GM19099 (cell line): Measurements from ENCODE around the gene THBS3.
A peak's percentile ranks its signal among the peaks of the same experiment; 100 is the strongest.

Experiments
- POLR2A ChIP-seq: IDR thresholded peaks from 3 replicates; pipeline ENCODE4 v1.6.1; 2011; ENCODE audit warnings: low read depth; ENCODE audit not compliant: insufficient read length; ENCODE audit errors: extremely low read depth

THBS3 gene

DNA sequence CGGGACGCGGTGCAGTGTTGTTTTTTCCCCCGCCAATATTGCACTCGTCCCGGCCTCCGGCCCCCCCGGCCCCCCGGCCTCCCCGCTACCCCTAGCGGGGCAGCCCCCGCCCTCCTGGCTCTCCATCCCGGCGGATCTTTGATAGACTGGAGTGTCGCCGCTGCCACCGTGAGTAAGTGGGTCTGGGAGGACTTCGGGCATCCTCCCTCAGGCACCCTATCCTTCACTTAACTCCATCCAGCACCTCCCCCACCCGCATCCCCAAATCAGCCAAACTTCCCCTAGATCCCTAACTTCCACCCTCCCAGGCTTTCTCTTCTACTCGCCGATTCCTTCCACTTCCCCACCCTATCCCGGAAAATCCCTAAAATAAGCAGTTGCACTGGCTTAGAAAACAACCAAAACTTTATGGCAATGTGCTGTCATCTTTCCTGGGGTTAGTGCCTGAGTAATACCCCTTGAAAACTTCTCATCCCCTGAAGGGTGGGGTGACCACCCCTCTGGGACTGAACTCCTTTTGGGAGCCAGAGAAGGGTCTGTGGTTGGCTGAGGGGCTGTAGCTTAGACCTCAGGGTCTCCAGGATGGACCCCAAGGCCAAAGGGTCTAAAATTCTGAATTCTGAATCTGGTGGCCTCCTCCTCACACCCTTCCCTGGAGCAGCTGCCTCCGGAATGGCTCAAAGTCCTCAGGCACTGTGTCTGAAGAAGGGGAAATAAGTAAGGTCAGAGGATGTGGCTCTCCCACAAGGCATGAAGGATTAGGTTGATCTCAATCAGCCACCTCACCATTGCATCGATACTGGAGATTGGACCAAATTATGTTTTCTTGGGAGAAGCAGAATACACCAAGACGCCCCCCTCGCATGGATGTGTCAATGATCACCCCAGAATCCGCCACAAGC, 12.2 kb downstream of the THBS3 start:
- TF ChIP-seq POLR2A, result no peak

DNA sequence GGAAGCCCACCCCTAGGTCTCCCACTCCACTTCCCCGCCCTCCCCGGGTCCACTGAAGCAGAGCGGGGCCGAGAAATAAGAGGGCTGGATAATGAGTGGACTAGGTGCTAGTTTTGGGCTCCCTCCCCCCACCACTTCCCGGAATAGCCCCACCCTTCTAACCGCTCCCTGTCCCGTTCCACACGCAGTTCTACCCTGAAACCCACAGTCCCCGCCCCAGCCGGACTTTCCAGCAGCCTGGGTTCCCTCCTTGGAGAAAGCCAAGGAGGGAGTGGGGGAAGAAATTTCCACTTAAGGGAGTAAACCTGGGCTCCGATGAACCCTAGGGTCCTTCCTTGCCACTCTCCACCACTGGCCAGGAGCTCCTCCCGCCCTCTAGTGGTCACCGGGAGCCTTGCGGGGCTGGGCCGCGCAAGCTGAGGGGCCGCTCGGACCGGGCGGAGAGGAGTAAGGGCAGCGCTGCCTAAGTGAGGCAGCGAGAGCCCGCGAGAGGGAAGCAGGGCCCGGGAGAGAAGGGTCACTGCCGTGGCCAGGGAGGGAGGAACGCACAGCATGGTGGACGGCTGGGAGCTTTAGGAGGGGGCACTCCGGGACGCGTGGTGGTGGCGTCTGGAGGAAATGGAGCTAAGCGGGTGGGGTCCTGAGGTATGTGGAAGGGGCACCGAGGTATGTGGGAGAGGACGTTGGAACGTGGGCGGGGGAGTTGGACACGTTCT, 14.3 kb downstream of the THBS3 start:
- no peak for TF ChIP-seq POLR2A

DNA sequence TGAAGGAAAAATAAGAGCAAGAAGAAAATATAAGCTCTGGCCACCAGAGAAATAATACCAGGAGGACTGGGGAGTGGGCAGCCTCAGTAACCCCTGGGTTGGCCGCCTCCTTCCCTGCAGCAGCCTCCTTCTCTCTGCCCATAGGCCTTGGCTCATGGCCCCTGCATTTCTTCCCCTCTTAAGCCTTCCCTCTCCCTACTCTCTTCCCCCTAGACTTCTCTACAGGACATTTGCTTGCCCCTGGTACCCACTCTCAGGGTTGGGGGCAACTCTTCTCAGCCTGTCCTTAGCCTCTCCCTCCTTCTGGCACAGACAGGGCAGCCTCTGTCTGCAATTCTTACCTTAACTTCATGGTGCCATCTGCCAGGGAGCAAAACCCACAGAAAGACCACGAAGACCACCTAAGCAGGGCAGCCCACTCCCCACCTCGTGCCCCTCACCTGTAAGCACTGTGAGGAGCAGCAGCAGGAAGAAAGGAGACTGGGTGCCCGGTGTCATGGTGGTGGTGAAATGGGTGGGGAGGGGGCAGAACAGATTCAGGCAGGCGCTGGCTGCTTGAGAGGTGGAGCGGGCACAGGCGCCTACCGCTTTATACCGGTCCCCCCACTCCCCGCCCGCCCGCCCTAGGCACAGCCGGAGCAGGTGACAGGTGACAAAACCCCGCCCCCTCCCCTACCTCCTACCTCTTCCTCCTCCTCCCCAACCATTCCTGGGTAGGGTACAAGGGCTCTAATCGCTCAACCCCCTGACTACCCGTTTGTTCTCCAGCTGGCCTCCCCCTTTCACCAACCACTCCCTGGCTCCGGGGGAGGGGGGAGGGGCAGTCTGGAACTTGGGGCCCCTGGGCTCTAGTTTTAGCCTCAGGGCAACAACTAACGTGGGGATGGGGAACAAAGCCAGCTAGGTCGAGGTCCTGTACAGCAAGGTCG, 15.1 kb downstream of the THBS3 start:
- no peak for TF ChIP-seq POLR2A

DNA sequence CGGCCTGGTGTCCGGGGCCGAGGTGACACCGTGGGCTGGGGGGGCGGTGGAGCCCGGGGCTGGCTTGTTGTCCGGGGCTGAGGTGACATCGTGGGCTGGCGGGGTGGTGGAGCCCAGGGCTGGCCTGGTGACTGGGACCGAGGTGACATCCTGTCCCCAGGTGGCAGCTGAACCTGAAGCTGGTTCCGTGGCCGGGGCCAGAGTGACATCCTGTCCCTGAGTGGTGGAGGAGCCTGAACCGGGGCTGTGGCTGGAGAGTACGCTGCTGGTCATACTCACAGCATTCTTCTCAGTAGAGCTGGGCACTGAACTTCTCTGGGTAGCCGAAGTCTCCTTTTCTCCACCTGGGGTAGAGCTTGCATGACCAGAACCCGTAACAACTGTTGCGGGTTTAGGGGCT, 15.8 kb downstream of the THBS3 start:
- no peak for TF ChIP-seq POLR2A

DNA sequence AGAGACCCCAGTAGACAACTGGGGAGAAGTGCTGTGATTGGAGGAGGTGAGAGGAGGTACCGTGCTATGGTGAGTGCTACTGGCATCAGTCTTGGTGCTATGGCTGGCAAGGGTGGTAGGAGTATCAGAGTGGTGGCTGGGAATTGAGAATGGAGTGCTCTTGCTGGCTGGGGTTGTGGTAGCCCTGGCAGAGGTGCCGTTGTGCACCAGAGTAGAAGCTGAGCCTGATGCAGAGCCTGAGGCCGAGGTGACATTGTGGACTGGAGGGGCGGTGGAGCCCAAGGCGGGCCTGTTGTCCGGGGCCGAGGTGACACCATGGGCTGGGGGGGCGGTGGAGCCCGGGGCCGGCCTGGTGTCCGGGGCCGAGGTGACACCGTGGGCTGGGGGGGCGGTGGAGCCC, 19.4 kb downstream of the THBS3 start:
- TF ChIP-seq POLR2A, result no peak

DNA sequence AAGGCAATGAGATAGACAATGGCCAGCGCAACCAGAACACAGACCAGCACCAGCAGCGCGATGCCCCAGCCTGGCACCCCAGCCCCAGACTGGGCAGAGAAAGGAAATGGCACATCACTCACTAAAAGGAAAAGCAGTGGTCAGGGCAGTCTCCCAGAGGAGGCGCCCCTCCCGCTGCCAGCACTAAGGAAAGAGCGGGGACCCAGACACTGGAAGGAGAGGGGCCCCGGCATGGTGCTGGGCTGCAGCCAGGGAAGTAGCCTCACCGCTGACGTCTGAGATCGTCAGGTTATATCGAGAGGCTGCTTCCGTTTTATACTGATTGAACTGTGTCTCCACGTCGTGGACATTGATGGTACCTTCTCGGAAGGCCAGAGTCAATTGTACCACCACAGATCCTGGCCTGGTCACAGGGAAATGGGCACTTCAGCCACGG, 20.2 kb downstream of the THBS3 start:
- TF ChIP-seq POLR2A, result no peak

DNA sequence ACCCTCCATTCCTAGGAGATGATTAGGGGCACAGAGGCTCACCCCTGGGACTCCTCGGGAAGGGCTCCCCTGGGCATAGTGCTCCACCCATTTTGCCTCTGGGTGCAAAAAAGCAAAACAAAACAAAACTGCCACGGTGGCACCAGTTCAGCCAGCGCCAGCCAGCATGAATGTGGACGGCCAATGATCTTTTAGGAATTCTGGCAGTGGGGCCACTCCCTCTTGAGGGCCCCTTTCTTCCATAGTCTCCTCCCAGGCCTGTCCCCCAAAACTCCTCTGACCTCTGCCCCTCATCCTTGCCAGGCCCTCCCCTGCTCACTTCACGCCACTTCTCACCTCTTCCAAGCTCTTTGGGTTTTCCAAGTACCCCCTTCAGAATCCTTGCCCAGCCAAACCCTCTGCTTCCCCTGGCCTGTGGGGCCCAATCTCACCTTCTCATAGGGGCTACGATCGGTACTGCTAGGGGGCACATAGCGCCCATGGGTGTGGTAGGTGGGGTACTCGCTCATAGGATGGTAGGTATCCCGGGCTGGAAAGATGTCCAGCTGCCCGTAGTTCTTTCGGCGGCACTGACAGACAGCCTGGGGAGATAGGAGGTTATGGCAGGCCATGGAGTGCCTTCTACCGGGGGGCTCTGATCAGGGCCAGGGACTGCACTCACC, 20.8 kb downstream of the THBS3 start:
- TF ChIP-seq POLR2A, result no peak

DNA sequence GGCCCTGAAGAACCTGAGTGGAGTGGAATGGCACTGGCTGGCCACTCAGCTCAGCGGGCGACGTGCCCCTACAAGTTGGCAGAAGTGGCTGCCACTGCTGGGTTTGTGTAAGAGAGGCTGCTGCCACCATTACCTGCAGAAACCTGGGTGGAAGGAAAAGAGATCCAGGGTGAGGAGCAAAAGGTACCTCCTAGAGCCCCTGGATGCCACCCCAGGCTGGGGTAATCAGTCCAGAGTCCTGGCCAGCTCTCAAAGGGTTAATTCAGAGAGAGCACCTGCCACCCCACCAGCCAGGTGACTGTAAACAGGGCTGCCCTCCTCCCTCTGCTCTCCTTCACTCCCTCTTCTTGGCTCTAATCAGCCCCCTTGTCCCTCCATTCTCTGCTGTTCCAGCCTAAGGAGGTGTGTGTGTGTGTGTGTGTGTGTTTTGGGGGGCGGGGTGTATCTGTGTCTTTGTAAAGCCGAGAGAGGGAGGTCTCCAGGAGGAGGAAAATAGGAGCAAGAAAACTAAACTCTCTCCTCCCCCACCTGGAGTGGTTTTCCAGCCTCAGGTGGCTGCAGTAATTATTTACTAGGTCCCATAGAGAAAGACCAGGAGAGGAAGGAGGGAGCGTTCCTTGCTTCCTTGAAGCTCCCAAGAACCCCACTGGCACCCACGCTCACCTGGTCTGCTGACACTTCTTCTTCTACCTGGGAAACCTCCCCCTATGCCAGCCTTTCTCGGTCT, 21.5 kb downstream of the THBS3 start:
- no peak for TF ChIP-seq POLR2A

DNA sequence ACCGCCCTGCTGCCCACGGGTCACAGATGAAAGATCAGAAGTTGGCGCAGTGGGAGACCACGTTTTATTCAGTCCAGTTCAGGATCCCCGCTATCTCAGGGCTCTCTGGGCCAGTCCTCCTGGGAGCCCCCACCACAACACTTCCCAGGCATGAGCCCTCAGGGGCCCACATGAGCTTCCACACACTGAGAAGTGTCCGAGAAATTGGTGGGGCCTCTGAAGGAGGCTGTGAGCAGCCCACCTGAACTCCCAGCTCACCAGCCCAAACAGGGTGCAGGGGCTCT, 22.0 kb downstream of the THBS3 start:
- TF ChIP-seq POLR2A, result no peak

DNA sequence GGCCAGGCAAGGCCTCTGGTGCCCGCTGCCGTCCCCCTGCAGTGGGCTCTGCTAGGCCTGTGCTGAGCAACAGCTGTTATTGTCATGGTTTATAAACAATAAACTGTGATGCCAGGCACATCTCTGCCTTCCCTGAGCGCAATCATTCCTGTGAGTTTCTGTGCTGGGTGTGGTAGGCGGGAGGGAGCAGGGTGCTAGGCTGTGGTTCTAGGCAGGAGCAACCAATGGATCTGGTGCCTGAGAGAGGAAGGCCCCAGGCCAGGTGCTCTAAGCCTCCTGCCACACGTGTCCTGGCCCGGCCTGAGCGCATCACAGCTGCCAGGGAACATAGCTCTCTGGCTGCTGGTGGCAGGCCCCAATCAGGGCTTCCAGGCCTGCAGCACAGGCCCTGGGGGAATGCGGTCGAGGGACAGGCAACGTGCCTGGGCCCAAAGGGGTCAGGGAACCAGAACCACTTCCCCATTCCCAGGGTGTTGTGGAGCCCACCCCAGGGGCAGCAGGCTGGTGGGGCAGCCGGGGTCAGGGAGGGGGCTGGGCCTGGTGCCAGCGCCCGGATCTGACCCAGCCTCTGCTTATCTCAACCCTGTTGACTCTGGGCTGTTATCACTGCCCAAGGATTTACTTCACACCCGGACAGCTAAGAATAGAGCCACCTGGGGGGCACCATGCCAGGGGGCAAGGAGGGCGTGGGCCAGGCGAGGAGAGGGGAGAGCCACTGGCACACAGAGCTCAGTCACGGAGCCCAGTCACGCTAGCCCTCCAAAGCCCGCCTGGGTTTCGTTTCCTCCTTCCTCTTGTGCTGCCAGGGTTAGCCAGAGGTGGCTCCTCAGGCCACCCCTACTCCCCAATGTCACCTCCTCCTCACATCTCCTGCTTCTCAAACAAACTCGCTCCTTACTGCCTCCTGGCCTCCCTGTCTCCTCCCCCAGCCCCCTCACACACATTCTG, 22.6 kb downstream of the THBS3 start:
- peak; percentile 19 for TF ChIP-seq POLR2A

DNA sequence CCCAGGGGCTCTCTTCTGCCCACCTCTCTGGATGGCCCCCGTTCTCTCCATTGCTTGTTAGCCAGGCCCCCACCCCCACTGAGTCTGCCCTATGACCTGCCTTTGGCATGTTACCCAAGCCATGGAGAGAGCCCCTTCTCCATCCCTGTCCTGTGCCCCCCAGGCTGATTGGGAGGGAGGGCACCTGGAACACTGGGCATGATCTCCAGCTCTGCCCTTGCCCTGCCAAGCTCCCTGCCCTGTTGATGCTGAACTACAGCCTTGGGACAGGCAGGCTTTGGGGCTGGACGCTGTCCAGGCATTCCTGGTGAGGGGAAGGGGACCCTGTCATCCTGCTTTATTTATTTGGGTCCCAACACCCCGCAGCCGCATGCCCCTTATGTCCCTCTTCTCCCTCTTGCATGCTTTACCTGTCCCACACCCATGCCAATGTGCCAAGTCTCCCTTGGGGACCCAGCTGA, 23.3 kb downstream of the THBS3 start:
- no peak for TF ChIP-seq POLR2A

DNA sequence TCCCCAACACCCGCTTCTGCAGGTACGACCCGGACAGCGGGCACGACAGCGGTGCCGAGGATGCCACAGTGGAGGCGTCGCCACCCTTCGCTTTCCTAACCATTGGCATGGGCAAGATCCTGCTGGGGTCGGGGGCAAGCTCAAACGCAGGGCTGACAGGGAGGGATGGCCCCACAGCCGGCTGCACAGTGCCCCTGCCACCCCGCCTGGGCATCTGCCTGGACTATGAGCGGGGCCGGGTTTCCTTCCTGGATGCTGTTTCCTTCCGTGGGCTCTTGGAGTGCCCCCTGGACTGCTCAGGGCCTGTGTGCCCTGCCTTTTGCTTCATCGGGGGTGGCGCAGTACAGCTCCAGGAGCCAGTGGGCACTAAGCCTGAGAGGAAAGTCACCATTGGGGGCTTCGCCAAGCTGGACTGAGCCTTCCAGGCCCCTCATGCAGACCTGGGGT, 23.9 kb downstream of the THBS3 start:
- no peak for TF ChIP-seq POLR2A

DNA sequence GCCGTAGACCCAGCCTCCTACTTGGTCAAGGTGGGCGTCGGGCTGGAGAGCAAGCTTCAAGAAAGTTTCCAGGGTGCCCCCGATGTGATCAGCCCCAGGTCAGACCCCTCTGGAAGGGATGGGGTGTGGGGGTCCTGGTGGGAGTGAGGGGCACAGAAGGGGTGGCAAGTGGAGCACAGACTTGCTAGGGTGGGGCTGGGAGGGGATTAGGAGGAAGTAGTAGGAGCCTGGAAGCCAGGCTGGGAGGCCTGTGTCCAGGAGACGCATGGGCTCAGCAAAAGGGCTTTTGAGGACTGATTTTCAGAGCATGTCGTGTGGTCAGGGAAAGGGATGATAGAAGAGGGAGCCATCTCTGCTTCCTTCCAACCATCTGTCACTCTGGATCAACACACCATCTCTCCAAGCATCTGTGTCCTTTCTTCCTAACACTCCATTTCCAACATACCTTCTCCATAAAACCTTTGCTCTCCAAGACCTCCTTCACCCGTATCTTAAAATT, 25.6 kb downstream of the THBS3 start:
- TF ChIP-seq POLR2A, result no peak

DNA sequence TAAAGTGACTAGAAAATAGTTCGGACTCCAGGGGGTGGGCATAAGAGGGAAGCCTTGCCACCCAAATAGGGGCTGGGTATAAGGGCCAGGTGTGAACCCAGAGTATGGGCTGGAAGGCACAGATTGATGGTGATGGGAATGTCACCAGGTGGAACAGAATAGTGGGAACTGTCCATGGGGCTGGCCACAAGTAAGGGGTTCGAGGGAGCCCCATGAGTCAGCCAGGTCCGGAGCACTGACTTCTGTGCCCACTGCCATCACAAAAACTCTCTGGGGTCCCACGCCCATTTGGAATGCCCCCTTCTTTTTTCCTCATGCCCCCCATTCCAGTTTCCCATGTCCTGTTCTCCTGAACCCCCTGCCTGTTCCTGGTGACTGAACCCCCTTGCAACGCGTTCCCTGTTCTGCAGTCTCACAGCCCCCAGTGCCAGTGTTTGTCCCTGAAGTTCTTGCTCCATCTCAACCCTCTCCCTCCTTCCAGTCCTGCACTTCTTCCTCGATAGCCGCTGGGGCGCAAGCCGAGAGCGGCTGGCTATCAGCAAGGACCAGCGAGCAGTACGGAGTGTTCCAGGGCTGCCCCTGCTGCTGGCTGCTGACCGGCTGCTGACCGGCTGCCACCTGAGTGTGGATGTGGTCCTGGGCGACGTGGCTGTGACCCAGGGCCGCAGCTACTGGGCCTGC, 26.2 kb downstream of the THBS3 start:
- TF ChIP-seq POLR2A, result no peak
